Middle frontal gyrus (tissue), 1 donor: ENCODE data around the gene NOS2.
"Not testable (repeated sequence)": the region's sequence is repeated elsewhere in the genome, so short reads cannot be mapped to it uniquely, and the experiment has no call there.

Experiments
- DNase-seq: peaks from one replicate; pipeline ENCODE4 v3.0.0-alpha.2; 2015; ENCODE audit warnings: low spot score; ENCODE audit errors: extremely low spot score

Gene NOS2

DNA sequence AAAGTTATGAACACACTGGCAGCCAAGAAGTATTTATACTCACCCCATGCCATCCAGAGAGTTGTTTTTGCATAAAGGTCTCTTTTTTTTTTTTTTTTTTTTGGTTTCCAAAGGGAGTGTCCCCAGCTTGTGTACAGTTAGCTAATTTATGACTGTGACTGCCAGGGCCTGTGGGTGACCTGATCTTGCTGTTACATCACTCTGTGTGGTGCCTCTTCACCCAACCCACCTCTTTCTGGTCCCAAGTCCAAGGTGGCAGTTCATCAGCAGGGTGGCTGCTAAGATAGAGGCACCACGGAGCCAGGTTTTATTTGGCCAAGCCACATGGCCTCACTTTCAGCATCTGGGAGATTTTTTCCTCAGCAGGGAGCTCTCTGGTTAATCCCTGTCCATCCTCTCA lies at the start of gene NOS2:
NOS2 (minus strand) TSS at position 8 of the 400 bp plus-strand sequence. CDS start 1,720 bp downstream, outside the sequence.
- DNase-seq, result no peak

DNA sequence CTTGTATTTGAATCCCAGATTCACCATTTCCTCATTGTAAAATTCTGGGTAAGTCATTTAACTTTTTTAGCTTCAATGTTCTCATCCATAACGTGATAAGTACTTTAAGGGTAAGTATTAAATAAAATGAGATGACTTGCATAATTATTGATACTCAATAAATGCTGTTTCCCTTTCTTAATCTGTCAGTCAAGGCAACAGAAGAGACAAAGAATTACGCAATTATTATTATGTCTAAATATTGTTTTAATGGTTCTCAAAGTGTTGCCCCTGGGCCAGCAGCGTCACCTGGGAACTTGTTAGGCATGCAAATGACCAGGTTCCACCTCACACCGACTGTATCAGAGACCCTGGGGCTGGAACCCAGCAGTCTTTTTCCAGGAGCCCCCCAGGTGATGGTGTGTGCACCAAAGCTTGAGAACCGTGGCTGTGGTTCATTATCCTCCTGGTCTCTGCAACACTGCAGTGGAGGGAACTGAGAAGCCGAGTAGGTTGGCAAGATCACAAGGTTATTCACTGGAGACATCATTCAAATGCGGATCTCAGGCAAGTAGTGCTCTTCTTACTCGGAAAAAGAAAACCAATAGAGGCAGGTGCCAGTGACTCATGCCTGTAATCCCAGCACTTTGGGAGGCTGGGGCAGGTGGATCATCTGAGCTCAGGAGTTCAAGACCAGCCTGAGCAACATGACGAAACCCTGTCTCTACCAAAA lies 49.3 kb upstream of the NOS2 start:
- no peak for DNase-seq

DNA sequence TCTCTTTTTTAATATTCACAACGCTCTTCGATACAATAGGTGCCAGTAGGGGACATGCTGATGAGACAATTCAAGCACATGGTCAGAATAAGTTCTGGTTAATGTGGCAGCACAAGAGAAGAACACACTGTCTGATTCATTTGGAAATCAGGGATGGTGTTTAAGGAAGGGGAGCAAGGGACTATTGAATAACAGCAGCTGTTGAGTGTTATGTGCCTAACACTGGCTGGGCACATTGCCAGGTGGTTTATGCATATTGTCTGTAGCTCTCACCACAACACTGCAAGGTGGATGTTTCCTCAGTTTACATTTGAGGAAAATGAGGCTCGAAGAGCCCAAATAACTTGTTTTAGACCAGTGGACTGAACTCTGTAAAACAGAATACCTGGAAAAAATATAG lies 48.6 kb upstream of the NOS2 start:
- DNase-seq, result no peak

GRCh38 chr17:27846808-27847307 lies 46.5 kb upstream of the NOS2 start:
- not testable (repeated sequence) for DNase-seq

- DNase-seq, result no peak
Measured at GRCh38 chr17:27846042-27846655, 45.8 kb upstream of the NOS2 start.

DNA sequence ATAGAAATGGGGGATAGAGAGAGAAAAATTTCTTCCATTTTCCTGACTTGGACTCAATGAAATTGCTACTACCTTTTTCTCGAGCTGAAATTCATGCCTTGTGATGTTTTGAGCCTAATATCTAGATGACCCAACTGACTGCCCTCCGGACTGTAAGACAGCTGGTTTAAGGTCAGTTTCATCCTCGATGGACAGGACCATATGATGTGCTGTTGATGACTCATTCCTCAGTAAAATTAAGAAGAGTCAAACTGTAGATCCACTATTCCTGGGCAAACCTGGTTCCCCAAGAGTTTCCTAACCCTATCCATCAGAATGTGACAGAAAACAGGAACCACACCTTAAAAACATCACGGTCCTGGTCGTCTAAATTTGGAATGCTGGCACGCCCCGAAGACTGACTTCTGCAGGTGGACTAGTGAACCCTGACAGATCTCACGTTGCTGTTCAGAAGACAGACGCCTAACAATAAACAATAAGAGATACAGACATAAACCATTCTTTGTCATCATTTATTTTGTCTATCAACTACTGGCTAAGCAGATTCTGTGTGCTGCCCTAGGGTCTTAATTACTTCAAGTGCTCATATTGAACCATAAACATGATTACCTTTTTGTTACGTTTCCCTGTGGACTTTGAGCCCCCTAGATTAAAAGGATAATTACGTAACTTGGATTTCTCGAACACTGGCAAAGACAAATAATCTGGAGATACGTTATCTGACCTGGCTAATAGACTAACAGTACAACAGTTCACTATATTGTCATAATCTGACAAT lies 45.1 kb upstream of the NOS2 start:
- no peak for DNase-seq

DNA sequence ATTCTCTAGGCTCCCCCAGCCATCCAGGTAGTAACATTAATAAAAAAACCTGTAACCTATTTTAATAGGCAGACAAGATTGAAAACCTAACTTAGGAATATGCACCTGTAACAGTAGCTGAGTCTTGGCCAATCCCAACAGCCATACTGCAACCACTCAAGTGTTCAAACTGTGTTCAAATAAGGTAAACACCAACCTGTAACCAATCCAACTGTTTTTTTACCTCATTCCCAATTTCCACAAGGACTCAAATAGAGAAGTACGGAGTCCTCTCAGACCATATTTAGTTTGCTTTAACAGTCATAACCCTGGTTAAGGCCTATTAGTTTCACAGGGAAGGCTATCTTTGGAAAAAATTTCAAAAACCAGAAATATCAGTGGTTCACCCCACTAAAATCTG lies 40.4 kb upstream of the NOS2 start:
- no peak for DNase-seq

DNA sequence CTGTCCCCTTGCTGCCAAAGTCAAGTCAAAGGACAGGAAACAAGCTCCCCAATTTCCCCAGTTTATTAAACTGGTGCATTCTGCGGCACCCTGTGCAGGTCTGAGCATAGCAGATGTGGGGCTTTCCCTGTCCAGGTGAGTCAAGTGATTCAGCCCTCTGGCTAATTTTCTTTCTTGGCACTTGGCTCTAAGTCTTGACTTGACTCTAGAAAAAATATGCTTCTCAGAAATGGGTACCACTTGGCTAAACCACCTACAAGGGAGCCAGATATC lies 40.0 kb upstream of the NOS2 start:
- not testable (repeated sequence) for DNase-seq

DNA sequence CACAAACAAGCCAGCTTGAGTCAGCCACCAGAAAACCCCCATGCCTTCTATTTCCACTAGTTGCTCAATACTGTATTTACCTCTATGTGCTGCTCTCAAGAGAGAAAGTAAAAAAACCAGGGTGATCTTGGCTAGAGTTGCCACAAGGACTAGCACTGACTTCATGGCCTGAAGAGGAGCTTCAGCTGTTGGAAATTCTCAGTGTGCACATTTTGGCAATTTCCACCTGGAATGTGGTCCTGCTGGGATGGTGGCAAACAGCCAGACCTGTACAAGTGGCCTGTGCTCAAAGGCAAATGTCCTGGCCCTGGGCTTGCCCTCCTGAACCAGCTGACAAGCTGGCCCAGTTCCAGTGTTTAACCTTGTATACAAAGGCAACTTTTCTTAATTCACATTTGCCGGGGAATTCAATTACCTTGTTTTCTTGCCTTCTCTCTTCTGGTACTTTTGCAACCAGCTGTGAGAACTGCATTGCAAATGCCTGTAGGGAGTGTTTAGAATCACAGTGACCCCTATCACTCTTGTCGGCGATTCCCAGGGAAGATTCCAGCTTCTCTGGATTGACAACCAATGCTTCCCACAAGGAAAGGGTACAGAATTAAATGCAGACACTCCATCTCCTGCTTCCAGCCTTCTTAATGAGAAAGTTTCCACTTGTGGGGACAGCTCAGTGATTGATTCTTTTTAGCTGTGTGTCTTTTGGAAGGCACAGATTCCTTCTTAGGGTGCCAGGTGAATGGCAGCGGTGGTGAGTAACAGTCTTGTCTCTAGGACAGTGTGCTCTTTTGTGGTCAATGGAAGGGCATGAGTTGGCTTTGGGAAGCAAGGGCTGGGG lies 39.5 kb upstream of the NOS2 start:
- DNase-seq, result not testable (repeated sequence)

DNA sequence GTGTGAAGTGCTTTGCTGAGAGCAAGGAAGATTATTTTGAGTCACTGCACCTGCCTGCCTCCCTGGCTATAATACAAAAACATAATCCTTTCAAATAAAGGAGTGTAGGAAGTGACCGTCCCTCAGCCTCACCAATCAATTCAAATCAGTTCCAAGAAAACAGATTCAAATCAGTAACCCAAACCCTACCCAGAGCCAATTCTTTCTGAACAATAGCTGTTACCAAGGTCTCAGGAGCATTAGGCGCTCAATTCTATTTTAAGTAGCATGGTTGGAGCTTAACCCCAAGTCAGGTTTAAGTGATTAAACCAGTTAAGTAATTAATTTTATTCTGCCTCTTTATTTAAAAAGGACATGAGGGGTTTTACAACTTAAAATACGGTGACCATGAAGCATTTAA lies 38.3 kb upstream of the NOS2 start:
- not testable (repeated sequence) for DNase-seq

GRCh38 chr17:27837769-27838168 lies 37.4 kb upstream of the NOS2 start:
- not testable (repeated sequence) for DNase-seq

- no peak for DNase-seq
Measured at GRCh38 chr17:27836651-27837050, 36.3 kb upstream of the NOS2 start.

DNA sequence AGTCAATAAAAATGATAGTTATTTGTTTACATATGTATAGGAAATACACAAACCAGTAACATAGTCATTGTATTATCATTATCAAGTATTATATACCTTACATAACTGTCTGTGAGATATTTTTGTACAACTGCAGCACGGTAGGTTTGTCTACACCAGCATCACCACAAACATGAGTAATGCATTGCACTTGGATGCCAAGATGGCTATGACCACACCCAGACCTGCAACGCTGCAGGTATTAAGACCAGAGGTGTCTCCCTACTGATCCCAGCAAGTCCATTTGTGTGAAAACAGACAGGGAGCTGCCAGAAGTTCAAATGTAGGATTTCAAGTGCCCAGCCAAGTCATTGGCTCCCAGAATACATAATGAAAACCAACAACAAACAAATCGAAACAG lies 34.2 kb upstream of the NOS2 start:
- DNase-seq, result no peak

DNA sequence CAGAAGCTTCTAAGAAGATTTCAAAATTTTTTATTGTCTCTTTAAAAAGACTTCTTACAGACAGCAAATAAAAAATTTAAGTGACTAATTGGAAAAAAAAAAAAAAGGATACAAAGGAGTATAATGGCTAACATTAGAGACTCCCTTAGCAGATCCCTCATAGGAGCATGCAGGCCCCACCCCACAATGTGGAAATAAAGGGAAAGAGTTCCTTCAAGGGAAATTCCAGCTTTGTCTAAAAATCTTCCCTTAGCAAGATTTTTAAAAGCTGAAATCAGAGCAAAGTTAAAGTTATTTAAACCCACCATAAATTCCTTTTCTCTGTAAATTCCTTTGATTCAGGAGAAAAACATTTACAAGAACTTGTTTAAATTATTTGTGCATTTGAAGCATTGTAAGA lies 32.5 kb upstream of the NOS2 start:
- no peak for DNase-seq

DNA sequence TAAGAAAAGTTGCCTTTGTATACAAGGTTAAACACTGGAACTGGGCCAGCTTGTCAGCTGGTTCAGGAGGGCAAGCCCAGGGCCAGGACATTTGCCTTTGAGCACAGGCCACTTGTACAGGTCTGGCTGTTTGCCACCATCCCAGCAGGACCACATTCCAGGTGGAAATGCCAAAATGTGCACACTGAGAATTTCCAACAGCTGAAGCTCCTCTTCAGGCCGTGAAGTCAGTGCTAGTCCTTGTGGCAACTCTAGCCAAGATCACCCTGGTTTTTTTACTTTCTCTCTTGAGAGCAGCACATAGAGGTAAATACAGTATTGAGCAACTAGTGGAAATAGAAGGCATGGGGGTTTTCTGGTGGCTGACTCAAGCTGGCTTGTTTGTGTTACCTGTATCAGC lies 29.6 kb upstream of the NOS2 start:
- DNase-seq, result not testable (repeated sequence)

DNA sequence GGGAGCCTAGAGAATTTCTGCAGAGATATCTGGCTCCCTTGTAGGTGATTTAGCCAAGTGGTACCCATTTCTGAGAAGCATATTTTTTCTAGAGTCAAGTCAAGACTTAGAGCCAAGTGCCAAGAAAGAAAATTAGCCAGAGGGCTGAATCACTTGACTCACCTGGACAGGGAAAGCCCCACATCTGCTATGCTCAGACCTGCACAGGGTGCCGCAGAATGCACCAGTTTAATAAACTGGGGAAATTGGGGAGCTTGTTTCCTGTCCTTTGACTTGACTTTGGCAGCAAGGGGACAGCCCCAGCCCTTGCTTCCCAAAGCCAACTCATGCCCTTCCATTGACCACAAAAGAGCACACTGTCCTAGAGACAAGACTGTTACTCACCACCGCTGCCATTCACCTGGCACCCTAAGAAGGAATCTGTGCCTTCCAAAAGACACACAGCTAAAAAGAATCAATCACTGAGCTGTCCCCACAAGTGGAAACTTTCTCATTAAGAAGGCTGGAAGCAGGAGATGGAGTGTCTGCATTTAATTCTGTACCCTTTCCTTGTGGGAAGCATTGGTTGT lies 28.9 kb upstream of the NOS2 start:
- DNase-seq, result not testable (repeated sequence)

DNA sequence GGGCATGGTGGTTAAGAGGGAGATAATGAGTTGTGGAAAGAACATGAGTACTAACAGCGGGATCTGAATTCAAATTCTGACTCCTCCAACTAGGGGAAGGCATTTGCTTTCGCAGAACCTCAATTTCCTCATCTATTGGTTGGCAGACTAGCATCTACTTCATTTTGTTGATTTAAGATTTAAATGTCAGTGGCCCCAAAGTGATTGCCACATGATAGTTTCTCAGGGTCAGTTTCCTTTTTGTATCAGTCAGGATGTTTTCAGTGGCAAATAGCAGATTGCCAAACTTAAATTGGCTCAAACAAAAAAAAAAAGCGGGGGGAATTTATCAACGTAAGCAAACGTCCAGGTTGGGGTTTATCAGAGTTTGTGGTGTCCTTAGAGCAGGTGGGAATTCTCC lies 25.1 kb upstream of the NOS2 start:
- DNase-seq, result no peak

- no peak for DNase-seq
Measured at GRCh38 chr17:27824745-27825144, 24.4 kb upstream of the NOS2 start.

- DNase-seq, result no peak
Measured at GRCh38 chr17:27824176-27824715, 23.9 kb upstream of the NOS2 start.

GRCh38 chr17:27822108-27822507 lies 21.8 kb upstream of the NOS2 start:
- not testable (repeated sequence) for DNase-seq

GRCh38 chr17:27821318-27821717 lies 21.0 kb upstream of the NOS2 start:
- no peak for DNase-seq
